Upper lobe of left lung (tissue), 4 donors: Measurements from ENCODE around the gene MORC4.

Experiments
- POLR2A ChIP-seq, 4 donors: fragments of 450-650 bp; IDR thresholded peaks; one replicate each; pipeline ENCODE4 v1.5.1; 2016 to 2017; ENCODE audit warnings: antibody characterized with exemption in 4 of 4, mild to moderate bottlenecking in 2 of 4
- TF ChIP-seq, protein P1 (sequence below), 6 experiments: fragments of 450-650 bp in 4 of 6; fragments of 200-600 bp in 2 of 6; sonication (generic) in 2 of 6; IDR thresholded peaks; one replicate each; pipeline ENCODE4 v1.5.1; 2016 to 2019; ENCODE audit warnings: antibody characterized with exemption in 6 of 6

DNA sequence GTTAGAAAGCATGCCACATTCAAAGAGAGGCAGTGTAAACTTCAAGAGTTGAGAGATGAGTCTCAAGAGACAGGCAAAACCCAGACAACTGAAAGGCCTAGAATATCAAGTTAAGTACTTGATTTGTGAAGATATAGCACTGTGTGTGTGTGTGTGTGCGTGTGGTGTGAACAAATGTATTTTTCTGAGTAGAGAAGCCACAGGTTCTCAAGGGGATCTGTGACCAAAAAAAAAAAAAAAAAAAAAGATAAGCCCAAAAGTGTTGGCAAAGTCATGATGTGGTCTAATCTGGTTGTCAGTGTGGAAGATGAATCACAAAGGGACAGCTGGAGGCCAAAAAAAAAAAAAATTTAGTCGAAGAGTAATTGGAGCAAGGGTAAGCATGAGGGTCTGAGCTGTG is 100.7 kb downstream of the MORC4 start:
- no peak for TF ChIP-seq POLR2A (IDR thresholded peaks at IDR 0.05)
- TF ChIP-seq, protein P1, sequence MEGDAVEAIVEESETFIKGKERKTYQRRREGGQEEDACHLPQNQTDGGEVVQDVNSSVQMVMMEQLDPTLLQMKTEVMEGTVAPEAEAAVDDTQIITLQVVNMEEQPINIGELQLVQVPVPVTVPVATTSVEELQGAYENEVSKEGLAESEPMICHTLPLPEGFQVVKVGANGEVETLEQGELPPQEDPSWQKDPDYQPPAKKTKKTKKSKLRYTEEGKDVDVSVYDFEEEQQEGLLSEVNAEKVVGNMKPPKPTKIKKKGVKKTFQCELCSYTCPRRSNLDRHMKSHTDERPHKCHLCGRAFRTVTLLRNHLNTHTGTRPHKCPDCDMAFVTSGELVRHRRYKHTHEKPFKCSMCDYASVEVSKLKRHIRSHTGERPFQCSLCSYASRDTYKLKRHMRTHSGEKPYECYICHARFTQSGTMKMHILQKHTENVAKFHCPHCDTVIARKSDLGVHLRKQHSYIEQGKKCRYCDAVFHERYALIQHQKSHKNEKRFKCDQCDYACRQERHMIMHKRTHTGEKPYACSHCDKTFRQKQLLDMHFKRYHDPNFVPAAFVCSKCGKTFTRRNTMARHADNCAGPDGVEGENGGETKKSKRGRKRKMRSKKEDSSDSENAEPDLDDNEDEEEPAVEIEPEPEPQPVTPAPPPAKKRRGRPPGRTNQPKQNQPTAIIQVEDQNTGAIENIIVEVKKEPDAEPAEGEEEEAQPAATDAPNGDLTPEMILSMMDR (IDR thresholded peaks at IDR 0.05): no peak
